NCI-H1105 (cell line): ENCODE measurements around the gene SLCO3A1.
"Not testable (repeated sequence)": the region's sequence is repeated elsewhere in the genome, so short reads cannot be mapped to it uniquely, and the experiment has no call there.

ENCODE experiments used
- DNase-seq: peaks from one replicate; lab custom pipeline; 2025; lab: John Stamatoyannopoulos, UW

SLCO3A1 gene

DNA sequence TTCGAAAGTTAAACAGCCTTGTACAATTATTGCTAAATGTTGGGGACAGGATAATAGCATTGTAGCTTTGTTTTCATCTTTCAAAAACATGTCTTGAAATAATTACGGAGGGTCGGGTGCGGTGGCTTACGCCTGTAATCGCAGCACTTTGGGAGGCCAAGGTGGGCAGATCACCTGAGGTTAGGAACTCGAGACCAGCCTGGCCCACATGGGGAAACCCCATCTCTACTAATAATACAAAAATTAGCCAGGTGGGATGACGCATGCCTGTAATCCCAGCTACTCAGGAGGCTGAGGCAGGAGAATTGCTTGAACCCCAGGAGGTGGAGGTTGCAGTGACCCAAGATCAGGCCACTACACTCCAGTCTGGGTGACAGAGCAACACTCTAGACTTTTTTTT is 216.7 kb downstream of the SLCO3A1 start:
- DNase-seq = not testable (repeated sequence)

GRCh38 chr15:92071045-92071634 is 217.6 kb downstream of the SLCO3A1 start:
- DNase-seq = no peak

GRCh38 chr15:92073044-92073785 is 219.7 kb downstream of the SLCO3A1 start:
- DNase-seq = no peak

- no peak for DNase-seq
Measured at GRCh38 chr15:92074101-92074500, 220.6 kb downstream of the SLCO3A1 start.

- no peak for DNase-seq
Measured at GRCh38 chr15:92074646-92075045, 221.1 kb downstream of the SLCO3A1 start.

GRCh38 chr15:92075764-92076163 is 222.3 kb downstream of the SLCO3A1 start:
- no peak for DNase-seq

DNA sequence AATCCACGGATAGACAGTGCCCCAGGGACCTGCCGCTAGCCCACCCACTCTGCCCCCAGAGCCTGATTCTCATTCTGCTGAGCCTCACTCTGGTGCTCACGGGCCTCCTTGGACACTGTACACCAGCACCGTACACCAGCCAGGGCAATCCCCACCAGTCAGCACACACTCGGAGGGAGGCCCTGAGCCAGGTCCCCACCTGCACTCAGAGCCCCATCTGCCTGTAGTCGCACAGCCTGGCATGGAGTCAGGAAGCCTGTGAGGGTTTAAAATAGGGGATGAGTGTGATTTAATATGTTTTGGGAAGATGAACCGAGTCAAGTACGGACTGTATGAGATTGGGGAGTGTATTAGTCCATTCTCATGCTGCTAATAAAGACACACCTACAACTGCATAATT is 223.0 kb downstream of the SLCO3A1 start:
- DNase-seq = no peak

DNA sequence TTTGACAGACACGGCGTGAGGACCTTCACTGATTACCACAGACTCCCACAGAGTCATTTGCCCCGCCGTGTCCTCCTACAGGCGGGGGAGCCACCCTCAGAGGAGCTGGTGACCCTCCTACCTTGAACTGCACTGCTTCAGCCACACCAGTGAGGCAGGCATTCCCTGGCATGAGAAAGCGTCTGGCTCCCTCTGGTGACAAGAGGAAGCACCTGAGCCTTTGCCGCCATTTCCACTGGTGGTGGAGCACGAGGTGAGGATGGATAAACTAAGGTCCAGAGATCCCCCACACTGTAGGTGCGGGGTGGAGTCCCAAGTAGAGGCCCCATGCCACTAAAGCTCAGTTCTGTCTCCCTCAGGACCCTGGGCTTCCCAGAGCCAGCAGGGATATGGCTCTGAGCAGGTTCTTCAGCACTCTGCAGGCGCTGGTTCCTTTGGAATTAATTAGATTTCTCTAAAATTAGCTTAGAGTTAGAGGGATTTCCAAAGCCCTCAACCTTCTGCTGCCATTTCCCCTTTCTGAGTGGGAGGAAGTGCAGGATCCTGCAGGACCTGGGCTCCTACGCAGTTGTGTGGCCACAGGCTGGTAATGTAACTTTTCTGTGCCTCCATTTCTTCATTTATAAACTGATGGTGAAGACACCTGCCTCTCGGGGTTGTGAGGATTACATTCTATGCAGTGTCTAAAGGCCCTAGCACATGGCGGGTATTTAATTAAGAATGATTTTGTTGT is 224.0 kb downstream of the SLCO3A1 start:
- peak; percentile 9 for DNase-seq

DNA sequence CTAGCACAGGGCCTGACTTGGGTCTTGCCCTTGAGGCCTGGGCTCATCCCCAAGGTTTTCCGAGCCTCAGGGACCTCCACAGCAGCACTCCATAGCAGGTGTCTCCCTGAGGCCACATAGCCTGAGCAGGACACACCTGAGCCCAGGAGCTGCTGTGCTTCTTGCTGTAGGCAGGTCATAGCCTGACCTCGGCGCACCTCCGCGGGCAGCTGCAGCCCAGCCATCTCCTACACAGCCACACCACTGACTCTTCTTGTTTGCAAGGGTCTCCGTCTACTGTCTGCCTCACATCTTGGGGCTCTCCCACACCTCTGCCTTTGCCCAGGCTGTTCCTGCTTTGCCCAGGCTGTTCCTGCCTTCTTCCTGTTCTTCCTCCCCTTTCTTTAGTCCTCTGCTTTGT is 224.8 kb downstream of the SLCO3A1 start:
- DNase-seq = no peak

GRCh38 chr15:92079047-92079446 is 225.5 kb downstream of the SLCO3A1 start:
- DNase-seq = no peak

DNA sequence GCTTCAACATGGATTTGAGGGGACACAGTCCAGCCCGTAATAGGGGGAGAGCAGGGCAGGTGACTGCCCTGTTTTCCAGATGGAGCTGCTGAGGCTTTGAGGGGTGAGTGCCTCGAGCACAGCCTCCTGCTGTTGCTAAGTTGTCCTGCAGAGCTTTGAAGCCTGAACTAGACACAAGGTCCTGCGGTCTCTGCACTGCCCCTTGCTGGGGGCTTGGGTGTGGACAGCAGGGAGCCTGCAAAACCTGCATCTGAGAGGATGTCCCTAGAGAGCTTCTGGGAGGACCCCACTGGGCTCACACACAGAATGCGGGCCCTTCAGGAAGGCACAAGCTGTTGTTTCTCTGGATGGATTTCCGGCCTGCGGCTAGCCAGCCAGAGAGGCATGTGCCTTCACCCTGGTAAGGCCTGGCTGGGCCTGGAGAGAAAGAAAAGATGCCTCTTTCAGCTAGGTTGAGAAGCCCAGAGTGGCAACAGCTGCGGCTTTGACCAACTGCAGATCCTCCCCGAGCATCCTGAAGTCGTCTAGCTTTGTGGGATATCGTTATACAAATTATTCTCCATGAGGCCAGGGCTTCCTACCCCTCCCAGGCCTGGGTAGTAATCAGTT is 226.2 kb downstream of the SLCO3A1 start:
- no peak for DNase-seq

DNA sequence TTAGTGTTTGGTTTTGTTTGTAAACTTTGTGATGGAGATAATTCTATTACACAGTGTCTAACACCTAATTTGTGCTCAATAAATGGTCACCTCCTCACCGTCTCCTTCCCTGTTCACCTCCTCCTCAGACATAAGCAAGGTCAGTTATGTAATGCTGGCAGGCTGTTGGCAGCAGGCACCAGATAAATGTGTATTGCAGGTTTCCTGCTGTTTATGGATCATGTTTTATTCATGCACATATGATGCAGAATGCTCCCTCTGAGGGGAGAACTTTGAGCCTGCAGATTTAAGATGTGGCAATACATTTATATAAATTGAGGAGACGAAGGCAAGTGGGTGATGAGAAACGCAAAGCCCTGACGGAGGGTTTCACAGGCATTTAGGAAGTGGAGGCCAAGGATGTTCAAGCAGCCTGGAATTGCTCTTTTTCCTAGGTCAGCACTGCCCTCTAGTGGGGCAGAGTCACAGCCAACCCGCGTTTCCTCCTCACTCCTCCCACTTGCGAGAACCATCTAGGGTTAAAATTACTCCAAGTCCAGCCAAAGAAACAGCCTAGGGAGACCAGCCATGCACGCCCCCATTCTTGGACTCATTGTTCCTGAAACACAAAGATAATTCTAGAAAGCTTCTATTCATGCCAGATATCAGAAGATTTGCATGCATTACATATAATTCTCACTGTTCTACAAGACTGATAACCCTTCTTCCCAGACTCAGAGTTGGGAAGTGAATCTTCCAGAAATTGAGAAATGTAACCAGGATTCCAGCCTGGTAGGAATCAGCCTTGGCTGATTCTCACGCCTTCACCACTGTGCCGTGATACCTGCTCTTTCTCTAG is 228.7 kb downstream of the SLCO3A1 start:
- DNase-seq = peak; percentile 39

DNA sequence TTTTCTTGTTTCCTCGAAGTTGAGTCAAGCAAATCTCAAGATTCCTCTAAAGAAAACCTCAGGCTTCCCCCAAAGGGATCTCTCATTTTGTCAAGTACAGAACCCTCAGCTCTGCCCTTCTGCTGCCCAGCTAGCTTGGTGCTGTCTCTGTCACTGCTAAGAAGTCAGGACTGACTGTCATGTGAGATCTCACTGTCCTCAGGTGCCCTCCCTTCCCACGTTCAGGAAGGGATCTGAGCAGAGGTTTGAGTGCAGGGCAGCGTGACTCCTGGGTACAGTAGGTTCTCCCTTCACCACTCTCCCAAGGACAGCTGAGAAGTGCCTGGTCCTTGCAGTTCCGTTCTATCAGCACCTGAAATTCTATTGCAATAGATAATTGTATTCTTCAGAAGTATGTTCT is 229.7 kb downstream of the SLCO3A1 start:
- DNase-seq = no peak

DNA sequence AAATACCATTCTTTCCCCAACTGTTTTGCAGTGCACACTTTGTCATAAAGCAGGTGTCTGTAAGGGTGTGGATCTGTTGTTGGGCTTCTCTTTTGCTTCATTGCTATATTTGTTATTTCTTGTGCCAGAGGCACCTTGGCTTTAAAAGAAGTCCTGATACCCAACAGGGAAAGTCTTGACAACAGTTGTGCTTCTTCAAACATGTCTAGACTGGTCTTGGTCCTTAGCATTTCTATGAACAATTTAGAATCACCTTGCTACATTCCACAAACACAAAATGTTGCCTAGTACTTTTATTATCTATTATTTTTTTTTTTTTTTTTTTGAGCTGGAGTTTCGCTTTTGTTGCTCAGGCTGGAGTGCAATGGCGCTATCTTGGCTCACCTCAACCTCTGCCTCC is 233.7 kb downstream of the SLCO3A1 start:
- no peak for DNase-seq

DNA sequence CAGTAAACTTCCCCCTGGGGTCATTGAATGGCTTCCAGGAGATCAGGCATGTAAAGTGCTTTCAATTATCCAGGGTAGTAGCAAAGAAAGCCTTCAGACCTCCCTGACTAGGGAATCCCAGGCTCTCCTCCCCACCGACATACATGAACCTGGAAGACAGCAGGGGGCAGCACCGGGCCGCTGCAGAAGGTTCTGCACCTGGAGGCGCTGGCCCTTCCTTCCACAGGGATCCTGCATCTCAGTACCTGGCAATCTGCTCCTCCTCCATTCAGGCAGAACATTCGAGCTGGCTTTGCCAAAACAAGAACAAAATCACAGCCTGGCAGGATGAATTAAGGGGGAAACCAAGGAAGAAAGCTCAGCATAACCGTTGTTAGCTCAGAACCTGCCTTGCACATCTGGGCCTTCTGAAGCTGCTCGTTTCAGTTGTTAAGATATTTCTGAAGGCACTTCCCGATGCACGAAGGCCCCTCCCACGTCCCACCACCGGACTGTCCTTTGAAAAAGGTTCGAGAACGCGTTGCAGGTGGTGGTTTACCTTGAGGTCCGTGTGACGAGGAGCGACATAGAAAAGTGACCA is 237.7 kb downstream of the SLCO3A1 start:
- DNase-seq = no peak

DNA sequence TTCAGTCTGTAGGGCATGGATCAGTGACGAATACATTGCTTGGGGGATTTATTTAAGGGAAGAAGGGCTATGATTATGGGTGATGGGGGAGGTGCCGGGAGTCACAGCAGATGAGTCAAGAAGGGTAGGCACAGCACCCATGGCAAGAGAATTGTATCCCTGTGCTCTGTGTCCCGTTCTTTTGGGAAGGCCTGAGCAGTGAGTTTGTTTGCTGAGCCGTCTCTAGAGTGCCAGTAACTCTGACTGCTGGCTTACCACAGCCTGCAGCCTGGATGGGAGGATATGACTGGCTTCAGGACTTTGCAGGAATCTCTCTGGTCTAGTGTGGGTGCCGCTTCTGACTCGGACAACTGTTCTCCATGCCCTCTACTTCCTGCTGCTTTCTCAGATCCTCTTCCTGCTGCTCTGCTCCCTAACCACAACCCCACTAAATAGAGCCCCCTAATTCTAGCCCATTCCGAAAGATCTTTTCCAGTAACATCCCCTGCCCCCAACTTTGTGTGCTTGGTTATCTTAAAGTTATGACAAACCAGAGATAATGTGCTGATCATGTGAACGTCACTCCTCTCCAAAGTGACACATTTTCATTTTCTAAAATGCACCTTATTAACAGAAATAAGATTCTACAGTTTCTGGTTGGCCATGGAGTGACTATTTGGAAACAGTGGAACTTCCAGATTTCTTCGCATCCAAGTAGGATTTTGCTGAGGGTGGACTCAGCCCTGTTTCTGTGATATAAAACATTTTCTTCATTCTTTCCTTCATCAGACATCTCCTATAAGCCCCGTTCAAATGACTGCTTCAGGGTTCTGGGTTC is 239.0 kb downstream of the SLCO3A1 start:
- no peak for DNase-seq

DNA sequence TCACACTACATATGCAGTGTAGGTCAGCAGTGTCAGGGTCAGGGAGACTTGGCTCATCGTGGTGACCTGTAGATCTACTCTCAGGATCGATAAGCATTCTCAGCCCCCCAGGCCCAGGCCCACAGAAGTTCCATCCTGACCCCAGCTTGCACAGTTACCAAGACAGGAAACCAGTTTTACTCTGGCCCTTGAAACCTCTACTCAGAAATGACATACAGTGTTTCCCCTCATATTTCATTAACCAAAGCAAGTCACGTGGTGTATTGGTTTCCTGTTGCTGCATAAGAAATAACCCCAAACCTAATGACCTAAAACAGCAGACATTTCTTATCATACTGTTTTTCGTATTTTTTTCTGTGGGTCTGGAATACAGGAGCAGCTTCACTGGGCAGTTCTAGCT is 242.2 kb downstream of the SLCO3A1 start:
- no peak for DNase-seq

DNA sequence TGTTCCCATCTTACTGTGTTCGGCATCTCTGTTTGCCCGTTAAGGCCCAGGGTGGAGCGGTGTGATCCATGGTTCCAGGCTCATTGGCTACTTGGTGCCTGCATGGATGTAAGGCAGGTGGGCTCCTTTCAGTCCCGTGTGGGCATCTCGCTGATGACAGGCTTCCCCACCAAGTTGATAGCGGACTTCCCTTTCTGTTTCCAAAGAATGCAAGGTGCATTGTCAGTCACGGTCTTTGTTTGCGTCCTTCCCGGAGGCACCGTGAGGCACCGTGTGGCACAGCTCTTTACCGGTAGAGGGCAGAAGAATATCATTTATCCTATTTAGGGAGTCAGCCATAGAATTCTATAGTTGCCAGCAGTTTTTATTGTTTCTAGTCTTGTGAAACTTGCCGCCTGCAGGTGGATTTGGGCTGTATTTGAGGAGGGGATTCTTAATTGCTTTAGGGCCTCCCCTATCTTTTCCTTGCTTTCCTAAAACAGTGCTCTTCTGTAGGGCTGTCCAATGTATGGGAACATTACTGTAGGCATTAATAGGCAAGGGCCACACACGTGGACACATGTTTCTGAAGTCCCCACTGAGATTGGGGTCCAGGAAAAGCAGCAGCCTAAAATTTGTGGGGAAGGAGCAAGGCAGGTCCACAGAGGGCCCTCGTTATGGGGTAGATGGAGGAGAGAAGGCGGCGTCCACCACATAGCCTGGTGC is 244.1 kb downstream of the SLCO3A1 start:
- DNase-seq = peak; percentile 31

GRCh38 chr15:92098869-92099268 is 245.4 kb downstream of the SLCO3A1 start:
- no peak for DNase-seq

- DNase-seq = no peak
Measured at GRCh38 chr15:92100301-92100700, 246.8 kb downstream of the SLCO3A1 start.
